M059J (cell line): ENCODE data around the gene DDX31. TPM values are rescaled to one million over a fixed set of nuclear protein-coding genes. Genes with fewer than 3 reads are reported as not detected.

Source experiments
- DNase-seq: peaks from one replicate; pipeline ENCODE4 v3.0.0-alpha.2; 2012; ENCODE audit warnings: low read depth
- total RNA-seq: library from RNA; depleted of rRNA; stranded (reverse); fragments of >200 nt; shearing (Covaris generic); gene quantifications from 2 replicates; pipeline ENCODE4 v1.2.3, GENCODE V29; 2014

The DDX31 gene
- total RNA-seq, 1 experiment from 2014 or later: 18.0 TPM

DNA sequence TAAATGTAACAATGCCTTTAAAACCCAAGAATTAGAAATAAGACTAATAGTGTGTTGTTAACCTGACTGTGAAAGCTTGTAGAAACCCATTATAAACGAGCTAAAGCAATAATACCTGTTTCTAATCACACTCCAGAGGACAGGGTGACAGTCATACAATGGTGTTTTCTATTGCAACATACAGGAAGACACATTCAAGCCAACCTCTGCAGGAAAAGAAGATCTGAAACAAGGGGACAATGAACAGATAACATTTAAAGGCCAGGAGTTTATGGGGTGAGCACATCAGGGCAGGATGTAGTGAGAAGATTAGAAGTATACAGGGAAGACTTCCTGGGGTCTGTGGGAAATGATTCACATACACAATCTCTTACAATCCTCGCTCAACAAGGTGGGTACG lies 73.6 kb downstream of the DDX31 start:
- no peak for DNase-seq

DNA sequence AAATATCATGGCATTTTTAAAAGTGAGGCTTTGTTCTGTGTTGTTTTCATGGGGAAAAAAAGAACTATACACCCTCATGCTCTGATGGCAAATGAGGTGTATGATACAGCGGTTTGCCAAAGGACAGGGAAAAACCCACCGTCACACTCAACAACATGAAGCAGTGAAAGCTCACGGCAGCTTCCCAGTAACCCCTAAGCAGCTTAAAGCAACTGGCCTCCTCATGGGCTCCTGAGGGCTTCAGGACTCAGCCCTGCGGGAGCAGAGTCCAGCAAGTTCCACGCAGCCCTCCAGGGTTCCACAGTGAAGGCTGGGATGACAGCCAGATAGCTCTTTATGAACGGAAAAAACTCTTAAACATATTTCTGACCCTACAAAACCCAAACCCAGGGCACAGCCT lies 74.5 kb downstream of the DDX31 start:
- no peak for DNase-seq

DNA sequence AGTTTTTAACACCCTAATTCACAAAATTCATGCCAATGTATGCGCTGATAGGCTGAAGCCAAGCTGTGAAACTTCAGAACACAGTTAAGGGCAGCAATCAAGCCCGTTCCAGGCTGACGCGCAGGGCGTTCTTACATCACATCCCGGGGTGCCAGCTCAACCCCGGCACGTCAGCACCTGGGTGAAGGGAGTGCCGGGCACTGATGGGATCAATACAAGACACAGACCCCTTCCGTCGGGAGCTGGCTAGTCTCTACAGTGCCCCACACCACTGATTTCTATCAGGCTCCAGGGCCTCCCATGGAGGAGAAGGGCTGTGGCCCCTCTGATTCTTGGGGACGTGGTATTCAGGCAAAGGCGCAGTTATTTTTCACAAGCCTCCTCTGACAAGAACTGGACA lies 75.4 kb downstream of the DDX31 start:
- DNase-seq: no peak

DNA sequence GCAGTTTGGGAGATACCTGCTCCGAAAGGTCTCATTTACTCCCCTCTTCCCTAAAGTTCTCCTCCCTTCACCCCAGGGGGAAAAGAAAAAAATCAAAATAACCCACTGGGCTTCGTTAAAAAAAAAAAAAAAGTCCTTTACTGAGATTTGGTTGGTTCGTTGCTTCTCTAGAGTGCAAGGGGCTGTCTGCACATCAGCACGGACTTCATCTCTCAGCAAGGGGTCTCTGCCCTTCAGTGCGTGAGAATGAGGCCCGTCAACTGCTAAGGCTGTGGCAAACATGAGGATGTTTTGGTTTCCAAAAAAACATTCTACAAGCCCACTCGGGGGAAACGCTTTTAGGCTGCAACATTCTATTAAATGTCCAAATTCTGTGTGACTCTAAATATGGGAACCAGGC lies 77.3 kb downstream of the DDX31 start:
- DNase-seq: no peak

DNA sequence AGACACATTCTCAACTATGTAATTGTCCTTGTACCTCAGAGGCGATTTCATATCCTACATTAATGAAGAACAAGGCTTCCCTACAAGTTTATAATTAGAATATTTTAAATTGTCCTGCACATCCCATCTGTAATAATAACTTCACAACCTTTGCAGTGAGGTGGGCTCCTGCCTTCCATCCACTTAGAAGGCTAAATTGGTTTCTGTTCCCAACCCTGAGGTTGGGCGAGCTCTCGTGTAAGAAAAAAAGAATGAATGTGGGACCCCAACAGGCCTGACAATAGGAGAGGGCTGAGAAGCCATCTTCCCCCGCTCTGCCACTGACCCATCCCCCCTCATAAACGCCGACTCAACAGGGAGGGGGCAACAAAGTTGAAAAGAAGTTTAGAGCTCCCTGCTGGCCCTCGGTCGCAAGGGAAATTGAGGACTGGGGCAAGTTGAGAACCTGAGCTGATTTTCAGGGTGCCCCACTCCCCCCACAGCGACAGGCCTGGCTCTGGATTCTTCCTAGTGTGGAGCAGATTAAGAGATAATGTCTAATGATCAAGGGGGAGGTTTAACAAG lies 78.0 kb downstream of the DDX31 start:
- DNase-seq: no peak

DNA sequence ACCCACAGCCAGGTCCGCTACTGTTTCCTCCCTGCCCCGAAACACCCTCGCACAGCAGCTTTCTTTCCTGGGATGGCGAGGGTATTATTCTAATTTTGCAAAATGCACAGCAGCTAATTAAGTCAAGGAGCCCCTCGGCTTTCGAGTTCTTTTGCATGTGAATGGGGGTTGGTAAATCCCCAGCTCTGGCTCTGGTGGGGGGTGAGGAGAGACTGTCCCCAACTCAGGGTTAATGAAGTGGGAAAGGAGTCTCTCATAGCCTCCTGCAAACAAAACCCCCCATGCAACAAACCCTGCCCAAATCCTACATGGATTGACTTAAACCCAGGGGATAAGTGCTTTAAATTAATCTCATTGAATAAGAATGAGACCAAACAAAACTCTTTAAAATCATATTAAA lies 78.5 kb downstream of the DDX31 start:
- DNase-seq: no peak

DNA sequence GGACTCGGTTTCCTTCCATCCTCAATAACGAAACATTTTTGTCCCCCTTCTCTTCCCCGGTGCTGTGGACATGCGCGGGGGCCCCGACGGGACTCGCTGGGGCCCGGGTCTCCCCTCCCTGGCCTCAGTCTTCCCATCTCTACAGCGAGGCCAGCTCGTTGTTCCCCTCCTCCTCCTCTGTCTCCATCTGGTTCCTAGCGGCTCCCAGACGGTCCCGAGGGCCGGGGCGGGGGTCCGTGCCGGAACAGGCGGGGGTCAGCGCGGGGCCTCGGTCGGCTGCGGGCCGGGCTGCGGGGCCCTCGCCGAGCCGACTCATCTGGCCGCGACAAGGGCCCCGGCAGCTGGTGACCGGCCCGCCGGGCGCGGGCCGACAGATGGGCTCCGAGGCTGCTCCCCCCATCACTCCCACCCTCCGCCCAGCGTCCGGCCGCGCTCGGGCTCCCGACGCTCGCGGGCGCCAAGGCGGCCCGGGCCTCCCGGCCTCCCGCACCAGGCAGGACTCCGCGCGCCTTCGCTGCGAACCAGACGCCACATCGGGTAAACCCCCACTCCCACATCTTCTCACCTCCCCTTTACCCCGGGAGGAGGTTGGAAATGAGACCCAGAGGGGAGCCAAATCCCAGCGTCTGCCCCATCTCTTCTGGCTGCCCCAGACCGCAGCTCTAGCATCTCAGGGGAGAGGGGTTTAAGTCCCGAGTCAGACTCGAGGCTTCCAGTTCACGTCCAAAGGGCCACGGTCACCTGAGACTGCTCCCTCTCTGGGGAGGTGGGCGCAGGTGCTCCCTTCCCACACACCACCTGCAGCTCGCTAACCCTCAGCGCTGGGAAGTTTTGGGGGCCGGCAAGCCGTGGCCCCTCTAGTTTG lies 79.2 kb downstream of the DDX31 start:
- no peak for DNase-seq

DNA sequence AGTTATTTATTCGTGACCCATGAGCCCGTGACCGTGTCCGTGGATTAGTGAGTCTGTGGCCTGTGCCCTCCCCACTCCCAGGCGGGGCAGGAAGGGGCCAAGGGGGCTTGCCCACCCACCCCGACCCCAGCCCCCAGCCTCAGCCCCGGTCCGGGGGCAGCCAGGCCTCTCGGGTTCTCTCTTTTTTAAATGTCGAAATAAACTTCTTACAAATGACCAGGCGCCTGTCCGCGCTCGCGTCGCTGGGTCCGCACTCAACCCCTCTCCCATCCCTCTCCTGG lies 79.8 kb downstream of the DDX31 start:
- no peak for DNase-seq

DNA sequence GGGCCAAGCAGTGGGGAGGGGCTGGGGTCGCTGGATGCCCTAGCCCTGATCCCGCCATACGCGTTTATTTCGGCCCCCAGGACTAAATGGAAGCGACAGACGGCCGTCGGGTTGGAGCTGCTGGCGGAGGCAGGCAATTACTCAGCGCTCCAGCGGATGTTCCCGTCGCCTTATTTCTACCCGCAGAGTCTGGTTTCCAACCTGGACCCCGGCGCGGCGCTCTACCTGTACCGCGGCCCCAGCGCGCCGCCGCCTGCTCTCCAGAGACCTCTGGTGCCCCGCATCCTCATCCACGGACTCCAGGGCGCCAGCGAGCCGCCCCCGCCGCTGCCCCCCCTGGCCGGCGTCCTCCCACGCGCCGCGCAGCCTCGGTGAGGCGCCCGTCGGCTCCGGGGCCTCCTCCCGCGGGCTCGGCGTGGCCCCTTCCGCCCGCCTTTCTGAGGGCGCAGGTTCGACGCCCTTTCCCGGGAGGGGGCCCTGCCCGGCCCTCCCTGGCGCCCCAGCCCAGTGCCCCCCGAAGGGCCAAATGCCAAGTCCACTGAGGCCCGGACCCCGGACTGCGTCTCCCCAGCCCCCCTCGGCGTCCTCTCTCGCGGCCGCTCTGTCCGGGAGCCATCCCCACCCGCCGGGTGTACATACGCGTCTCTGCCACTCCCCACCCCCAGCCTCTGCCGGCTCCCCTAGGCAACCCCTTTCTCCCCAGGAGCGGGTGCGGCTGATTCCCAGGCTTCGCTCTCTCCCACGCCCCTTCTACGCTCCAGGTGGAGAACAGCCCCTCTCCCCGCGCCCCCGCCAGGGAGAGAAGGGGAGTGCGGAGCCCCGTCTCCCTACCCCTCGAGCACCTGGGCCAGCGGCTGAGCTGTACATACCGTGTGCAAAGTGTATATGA lies 80.4 kb downstream of the DDX31 start:
- no peak for DNase-seq

DNA sequence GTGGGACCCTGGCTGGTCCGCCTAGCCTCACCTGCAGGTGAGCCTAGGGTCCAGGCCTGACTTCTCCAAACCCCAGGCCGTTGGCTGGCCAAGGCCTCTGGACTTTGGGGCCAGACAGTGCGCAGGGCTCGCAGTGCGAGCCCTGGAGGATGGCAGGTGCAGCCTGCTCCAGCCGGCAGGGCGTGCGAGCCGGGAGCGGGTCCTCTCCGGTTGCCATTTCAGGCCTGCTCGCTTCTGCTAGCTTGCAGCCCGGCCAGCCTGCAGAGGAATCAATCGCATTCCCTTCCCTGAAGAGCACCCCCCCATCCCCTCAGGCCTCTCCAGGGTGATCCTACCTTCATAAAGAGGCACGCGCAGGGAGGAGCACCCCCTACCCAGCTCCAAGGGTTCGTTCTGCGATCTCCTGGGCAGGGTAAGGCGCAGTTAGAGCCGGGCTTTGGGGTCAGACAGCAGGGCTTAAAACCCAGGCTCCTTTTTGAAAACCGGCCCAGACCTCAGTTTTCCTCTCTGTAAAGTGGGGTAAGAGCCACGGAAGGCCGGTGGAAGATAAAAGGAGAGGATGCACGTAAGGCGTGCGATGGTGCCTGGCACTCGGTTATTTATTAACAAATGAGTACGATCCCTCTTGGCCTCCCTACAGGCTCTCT lies 81.2 kb downstream of the DDX31 start:
- DNase-seq: no peak

DNA sequence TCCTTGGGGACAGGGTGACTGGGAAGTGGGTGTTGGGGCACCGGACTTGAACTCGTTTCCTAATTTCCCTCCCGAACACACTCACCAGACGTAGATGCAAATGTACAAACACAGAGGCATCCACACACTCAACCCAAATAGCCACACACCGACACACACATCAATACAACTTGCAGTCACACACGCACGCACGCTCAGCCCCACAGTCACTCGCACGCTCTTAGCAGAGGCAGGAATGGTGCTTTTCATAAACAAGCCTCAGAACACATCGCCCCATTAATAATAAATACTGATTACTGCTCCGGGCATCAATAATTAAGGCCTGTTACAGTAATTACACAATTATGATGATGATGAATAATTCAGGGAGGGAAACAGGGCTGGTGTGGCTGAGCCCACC lies 81.7 kb downstream of the DDX31 start:
- DNase-seq: no peak

DNA sequence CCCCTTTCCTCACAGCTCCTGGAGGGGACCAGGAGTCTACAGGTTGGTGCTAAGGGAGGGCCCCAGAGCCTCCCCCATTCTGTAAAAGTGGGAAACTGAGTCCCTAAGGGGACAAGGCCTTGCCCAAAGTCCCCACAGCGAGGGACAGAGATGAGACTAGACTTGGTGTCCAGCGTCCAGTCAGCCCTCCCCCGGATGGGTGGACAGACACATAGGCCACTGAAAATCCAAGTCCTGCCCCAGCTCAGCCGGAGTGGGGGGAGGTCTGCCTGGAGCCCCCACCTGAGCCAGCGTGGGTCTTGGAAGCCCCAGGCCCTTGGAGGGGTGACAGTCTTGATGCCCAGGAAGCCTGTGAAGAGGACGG lies 82.2 kb downstream of the DDX31 start:
- no peak for DNase-seq

DNA sequence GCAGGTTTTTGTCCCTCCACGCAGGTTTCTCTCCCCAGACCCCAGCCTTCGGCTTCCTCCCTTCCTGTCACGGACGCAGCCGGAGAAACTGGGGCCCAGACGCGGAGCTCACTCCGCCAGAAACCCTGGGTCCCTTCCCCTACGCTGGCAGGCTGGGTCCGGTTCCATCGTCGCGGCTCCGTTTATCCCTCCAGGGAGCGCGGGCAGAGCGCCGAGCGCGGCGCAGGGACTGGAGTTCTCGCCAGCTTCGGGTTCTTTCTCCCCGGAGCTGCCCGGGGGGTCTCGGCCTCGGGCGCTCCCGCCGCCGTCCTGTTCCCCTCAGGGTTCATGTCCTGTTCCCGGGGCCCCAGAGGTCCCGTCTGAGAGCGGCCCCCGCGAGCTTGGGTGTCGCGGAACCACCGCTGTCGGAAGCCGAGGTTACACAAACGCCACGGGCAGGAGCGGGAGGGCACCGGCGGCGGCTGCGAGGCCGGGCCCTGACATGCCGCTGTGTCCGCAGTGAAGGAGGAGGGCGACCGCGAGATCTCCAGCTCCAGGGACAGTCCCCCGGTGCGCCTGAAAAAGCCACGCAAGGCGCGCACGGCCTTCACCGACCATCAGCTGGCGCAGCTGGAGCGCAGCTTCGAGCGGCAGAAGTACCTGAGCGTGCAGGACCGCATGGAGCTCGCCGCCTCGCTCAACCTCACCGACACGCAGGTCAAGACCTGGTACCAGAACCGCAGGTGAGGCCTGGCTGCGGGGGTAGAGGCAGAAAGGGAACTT lies 82.8 kb downstream of the DDX31 start:
- no peak for DNase-seq

DNA sequence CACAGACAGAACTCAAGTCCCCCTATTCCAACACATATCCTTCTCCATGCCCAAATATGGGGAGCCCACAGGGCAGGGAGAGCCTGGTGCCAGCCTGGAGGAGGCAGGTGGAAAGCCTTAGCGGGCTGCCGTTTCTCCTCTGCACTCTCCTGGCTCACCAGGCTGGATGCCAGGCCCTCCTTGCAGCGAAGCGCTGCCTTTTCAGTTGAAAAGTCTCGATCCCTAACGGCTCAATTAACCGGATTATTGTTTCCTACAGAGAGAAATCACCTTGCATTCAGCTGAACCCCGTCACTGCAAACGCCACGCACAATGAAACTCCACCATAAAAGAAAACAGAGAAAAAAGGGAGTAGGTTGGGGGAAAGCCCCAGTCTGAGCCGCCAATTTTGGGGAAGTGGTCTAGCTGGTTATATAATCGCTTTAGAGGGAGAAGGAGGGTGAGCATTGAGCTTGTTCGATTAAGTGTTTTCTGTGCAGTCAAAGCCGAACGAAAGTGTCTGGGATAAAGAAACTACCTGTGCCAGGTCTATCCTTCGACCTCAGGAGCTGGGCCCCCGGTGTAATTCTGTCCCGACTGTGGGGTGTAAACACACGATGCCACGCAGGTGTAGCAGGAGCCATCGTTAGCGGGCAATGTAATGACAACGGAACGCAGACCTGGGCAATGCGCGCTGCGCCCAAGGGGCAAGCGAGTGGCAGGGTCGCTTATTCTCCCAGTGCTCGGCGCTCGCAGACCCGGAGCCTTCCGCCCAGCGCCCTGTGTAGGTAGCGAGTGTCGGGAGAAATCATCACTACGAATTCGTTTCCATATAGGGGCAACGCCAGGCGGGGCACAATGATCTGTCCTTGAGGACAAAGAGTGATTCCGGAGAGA lies 83.6 kb downstream of the DDX31 start:
- no peak for DNase-seq

DNA sequence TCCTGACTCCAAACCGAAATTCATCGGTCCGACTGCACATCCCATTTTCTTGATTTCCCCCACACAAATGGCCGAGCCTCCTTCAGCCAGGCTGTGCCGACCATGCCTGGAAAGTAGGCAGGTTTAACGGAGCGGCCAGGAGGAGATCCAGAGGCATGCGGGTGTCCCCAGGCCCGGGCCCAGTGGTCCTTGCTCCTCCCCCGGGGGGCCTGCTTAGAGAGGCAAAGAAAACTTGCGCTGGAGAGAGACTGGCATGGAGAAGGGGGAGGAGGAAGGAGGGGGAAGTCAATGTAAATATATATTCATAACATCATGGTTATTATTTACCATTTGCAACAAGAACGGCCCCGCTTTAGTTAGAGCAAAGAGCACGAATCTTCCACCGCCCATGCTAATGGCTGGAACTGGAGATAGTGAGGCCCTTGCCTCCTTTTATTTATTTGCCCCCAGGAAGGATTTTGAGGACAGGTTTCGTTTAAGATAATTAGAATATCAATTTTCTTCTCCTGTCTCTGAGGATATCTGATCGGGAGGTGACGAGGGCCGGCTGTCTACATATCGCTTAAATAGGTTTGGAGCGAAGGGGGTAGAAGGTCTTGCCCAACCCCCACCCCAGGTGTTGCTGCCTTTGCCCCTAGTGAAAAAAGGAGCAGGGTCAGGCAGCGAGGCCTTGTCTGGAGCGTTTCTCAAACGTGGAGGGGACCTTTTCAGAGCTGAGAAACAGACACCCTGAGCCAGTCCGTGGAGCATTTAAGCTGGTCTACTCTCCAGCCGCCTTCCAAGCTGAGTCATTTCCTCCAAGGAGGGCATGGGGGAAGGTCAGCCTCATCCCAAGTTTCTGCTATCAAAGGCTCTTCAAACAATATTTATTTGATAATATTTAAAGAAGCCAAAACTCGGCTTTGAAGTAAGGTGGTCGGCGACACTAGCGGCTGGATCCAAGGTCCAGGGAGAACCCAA lies 84.9 kb downstream of the DDX31 start:
- DNase-seq: peak; percentile 61

DNA sequence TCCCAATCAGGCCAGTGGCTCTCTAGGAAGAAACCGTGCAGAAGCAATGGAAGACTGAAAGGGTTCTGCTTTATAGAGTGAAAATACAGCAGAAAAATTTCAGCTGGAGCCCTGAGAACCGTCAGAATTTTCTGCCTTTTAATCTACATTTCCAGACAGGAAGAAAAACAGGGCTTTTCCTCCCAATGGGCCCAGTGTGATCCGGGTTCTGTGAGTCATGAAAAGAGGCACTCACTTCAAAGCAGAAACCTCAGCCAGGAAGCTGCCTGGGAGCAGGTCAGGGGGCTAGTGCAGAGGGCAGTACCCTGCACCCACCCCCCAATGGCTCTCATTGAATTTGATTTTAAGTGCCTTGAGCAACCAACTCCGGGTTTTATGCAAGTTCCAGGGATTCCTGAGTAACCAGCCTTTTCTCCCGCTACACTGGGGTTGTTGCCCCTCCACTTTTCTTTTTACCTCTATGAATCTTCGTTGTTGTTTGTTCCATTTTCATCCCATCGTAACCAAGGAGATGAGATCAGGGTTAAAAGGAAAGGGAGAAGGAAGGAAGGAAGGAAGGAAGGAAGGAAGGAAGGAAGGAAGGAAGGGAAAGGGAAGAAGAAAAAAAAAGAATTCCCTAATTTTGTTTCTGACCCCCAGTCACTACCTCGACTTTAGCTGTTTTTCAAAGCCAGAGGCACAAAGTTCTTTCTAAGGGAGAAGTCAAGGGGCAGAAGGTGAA lies 86.0 kb downstream of the DDX31 start:
- DNase-seq: peak; percentile 14

DNA sequence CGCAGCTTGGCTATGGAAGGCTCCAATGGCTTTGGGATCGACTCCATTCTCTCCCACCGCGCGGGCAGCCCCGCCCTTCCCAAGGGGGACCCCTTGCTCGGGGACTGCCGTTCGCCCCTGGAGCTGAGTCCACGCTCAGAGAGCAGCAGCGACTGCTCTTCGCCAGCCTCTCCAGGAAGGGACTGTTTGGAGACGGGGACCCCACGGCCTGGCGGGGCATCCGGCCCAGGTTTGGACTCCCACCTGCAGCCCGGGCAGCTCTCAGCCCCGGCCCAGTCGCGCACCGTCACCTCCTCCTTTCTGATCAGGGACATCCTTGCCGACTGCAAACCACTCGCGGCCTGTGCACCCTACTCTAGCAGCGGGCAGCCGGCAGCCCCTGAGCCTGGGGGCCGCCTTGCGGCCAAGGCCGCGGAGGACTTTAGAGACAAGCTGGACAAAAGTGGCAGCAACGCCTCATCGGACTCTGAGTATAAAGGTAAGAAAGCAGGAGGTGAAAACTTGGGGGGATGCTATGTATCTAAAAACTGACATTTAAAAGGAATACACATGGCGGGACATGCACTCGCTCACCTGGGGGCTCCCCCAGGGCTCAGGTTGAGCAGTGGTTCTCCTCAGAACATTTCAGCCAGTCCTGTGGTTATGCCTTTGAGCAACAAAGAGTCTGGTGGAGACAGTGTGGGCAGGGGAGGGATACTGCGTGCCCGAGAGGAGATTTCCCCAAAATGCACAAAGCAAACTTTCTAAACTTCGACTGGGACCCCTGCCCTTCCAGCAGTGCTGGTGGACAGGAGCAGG lies 86.8 kb downstream of the DDX31 start:
- DNase-seq: no peak

DNA sequence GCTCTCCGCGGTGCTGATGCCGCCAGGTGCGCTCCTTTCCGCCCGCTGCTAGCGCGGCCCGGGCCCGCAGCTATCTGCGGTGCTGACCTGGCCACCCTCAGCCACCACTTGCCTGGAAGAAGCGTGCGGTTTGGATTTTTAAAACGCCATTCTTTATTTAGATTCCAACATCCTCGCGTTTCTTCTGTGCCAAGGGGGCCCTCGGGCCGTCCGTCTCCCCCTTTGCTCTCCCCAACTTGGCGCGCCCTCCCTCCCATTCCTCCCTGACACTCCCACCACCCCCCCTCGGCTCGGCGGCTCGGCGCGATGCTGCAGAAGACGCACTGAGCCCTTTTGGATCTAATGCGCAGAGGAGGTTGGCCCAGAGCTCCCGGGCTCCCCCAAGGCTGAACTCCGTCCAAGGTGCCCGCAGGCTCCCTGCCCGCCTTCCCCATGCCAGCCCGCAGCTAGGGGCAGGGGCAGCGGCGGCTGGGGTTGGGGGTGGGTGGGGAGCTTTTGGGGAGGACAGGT lies 87.5 kb downstream of the DDX31 start, which contains the start of gene BARHL1:
Gene BARHL1 (plus strand): TSS at position 331 of the 510 bp plus-strand sequence. CDS start 192 bp downstream, outside the sequence.
- no peak for DNase-seq
